Body of pancreas (tissue), 4 donors: Measurements from ENCODE around the gene LY6G6F.

ENCODE experiments used
- POLR2A ChIP-seq, 3 donors: fragments of 450-650 bp; IDR thresholded peaks; one replicate each; pipeline ENCODE4 v1.6.1; 2016; ENCODE audit warnings: antibody characterized with exemption in 3 of 3, mild to moderate bottlenecking in 2 of 3
- TF ChIP-seq, protein P1 (sequence below), 7 experiments: fragments of 450-650 bp in 4 of 7; fragments of 200-600 bp in 3 of 7; sonication (generic) in 3 of 7; IDR thresholded peaks; one replicate each; pipeline ENCODE4 v1.5.1; 2016 to 2019; ENCODE audit warnings: antibody characterized with exemption in 7 of 7

DNA sequence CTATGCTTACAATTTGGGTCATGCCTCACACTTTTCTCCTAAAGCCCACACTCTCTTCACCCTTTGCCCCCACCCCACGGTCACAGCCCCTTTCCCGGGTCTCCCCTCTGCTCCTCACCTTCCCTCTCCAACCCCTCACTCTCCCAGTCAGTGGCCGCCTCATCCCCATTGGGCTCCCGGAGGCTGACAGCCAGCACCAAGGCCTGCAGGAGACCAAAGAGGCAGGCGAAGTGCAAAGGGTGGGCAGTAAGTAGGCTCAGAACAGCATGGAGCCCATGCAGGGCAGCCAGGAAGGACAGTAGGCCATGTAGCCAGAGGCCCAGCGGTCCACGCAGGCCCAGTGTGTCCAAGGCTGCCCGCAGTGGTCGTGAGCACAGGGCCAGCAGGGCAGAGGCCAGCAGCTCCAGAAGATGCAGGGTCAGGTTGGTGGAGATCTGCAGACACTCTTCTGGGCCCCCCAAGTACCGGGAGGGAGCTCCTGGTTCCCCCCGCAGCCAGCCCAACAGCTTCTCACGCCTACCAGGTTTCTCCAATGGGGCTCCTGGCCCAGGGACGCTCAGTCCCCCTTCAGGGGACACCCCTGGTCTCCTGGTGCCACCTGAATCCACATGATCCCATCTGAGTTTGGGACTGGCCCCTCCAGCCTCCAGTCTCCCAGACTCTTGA, 47.5 kb upstream of the LY6G6F start:
- TF ChIP-seq, protein P1, sequence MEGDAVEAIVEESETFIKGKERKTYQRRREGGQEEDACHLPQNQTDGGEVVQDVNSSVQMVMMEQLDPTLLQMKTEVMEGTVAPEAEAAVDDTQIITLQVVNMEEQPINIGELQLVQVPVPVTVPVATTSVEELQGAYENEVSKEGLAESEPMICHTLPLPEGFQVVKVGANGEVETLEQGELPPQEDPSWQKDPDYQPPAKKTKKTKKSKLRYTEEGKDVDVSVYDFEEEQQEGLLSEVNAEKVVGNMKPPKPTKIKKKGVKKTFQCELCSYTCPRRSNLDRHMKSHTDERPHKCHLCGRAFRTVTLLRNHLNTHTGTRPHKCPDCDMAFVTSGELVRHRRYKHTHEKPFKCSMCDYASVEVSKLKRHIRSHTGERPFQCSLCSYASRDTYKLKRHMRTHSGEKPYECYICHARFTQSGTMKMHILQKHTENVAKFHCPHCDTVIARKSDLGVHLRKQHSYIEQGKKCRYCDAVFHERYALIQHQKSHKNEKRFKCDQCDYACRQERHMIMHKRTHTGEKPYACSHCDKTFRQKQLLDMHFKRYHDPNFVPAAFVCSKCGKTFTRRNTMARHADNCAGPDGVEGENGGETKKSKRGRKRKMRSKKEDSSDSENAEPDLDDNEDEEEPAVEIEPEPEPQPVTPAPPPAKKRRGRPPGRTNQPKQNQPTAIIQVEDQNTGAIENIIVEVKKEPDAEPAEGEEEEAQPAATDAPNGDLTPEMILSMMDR (IDR thresholded peaks at IDR 0.05), result no peak
- no peak for TF ChIP-seq POLR2A (IDR thresholded peaks at IDR 0.05)
